Upper lobe of right lung (tissue), 1 donor: ENCODE measurements around the gene DEFB132. TPM values are rescaled to one million over a fixed set of nuclear protein-coding genes. Genes with fewer than 3 reads are reported as not detected.

ENCODE experiments used
- ATAC-seq: fragments of 200-7000 bp; cut with Tn5 transposase; one replicate; pipeline ENCODE4 v1.9.1; 2020; ENCODE audit warnings: mild to moderate bottlenecking, moderate library complexity
- DNase-seq: peaks from one replicate; pipeline ENCODE4 v3.0.0-alpha.2; 2020
- H3K27ac ChIP-seq: fragments of 200-600 bp; one replicate; pipeline ENCODE4 v1.8.0; 2022
- H3K27me3 ChIP-seq: fragments of 200-600 bp; one replicate; pipeline ENCODE4 v1.8.0; 2022; ENCODE audit warnings: mild to moderate bottlenecking
- H3K36me3 ChIP-seq: fragments of 200-600 bp; one replicate; pipeline ENCODE4 v1.8.0; 2022
- H3K4me1 ChIP-seq: fragments of 200-600 bp; one replicate; pipeline ENCODE4 v1.8.0; 2022
- H3K4me3 ChIP-seq: fragments of 200-600 bp; one replicate; pipeline ENCODE4 v1.8.0; 2022; ENCODE audit warnings: mild to moderate bottlenecking
- H3K9me3 ChIP-seq: fragments of 200-600 bp; one replicate; pipeline ENCODE4 v1.8.0; 2022
- intact Hi-C: fragments of 100-400 bp; cut with DNase I; formaldehyde crosslinking; loops from one replicate; pipeline ENCODE4 v1.11.0; 2022
- total RNA-seq: library from RNA; stranded (reverse); fragmentation: NEBNext Ultra II Directional; extraction: Animal tissue kit (Norgen Biotek cat#: 25700); gene quantifications from one replicate; pipeline ENCODE4 v1.2.1, GENCODE V29; 2021
- TF ChIP-seq, protein P1 (sequence below): fragments of 200-600 bp; IDR thresholded peaks from one replicate; pipeline ENCODE4 v1.8.0; 2022; ENCODE audit warnings: antibody characterized with exemption
- donor health status: DM: no; HTN: yes; CAD: no; lungs with severe emphysema.

Gene DEFB132
- total RNA-seq, 1 donor from 2014 or later: not detected

DNA sequence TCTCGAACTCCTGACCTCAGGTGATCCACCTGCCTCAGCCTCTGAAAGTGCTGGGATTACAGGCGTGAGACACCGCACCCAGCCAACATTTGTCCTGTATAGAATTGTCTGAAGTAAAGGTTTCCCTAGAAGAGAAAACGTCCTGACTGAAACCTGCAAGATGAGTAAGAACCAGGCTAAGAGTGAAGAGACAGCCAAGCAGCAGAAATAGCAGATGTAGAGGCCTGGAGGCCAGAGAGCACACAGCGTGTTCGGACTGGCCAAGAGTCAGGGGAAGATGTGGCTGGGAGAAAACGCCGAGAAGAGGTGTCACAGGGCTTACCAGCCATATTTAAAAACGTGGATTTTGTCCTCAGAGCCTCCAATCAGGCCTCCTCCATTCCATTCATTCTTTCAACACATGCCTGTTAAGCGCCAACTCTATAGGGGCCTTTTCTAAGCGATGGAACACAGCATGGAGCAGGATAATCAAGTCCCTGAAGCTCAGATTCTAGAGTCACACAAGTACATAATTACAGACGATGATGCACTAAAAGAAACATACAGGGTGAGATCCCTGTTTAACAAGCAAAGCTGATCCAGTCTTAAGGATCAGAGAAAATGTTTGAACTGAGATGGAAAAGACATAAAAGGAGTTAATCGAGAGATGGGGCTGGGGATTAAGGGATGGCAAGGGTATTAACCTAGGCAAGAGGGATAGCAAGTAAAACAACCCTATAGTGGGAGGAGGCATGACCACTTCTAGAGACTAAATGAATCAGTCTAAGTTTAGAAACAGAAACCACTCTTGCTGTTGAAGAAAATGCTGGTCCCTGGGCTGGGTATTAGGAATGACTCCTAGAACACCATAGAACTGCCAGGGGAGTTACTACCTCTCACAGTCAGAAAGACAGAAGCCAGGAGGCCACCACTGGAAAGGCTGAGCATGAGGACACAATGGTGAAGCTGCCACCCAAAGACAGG, 44.6 kb downstream of the DEFB132 start:
- Histone ChIP-seq H3K4me1 (peaks cover 24% of the 10 kb centered on the region), H3K36me3 (no peaks in the 10 kb centered on the region), H3K27ac (no peak overlapping the region), H3K9me3 (no peaks in the 10 kb centered on the region), H3K4me3 (no peak overlapping the region), H3K27me3 (no peaks in the 10 kb centered on the region)
- DNase-seq (peak; percentile 17), ATAC-seq (no peak)
- TF ChIP-seq, protein P1, sequence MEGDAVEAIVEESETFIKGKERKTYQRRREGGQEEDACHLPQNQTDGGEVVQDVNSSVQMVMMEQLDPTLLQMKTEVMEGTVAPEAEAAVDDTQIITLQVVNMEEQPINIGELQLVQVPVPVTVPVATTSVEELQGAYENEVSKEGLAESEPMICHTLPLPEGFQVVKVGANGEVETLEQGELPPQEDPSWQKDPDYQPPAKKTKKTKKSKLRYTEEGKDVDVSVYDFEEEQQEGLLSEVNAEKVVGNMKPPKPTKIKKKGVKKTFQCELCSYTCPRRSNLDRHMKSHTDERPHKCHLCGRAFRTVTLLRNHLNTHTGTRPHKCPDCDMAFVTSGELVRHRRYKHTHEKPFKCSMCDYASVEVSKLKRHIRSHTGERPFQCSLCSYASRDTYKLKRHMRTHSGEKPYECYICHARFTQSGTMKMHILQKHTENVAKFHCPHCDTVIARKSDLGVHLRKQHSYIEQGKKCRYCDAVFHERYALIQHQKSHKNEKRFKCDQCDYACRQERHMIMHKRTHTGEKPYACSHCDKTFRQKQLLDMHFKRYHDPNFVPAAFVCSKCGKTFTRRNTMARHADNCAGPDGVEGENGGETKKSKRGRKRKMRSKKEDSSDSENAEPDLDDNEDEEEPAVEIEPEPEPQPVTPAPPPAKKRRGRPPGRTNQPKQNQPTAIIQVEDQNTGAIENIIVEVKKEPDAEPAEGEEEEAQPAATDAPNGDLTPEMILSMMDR: no peak
- intact Hi-C loops: no loop called here

DNA sequence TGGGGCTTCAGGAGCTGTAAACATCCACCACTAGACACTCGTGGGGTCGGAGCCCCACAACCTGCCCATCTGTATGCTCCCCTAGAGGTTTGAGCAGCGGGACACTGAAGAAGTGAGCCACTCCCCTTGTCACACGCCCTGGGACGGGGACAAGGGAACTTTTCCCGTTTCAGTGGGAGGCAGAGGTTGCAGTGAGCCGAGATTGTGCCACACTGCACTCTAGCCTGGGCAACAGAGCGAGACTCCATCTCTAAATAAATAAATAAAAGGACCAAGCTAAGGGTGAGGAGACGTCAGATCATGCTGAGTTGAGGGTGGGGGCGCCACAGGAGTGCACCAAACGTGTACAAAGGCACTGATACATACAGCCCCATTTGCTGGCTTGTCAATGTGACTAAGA, 48.2 kb downstream of the DEFB132 start:
- DNase-seq (no peak), ATAC-seq (no peak)

GRCh38 chr20:308427-309038, 51.0 kb downstream of the DEFB132 start:
- H3K4me3 ChIP-seq: no peak overlapping the region
- TF ChIP-seq, protein P1: no peak
- DNase-seq: no peak
- peaks cover 21% of the 10 kb centered on the region for H3K4me1 ChIP-seq
- no peak for ATAC-seq
- intact Hi-C loops: no loop called here
- no peak overlapping the region for H3K27ac ChIP-seq
- H3K9me3 ChIP-seq: no peaks in the 10 kb centered on the region
- H3K27me3 ChIP-seq: no peaks in the 10 kb centered on the region
- H3K36me3 ChIP-seq: no peaks in the 10 kb centered on the region

More for the DNA sequence above, 48.2 kb downstream of the DEFB132 start:
- H3K4me3 ChIP-seq: no peak overlapping the region
- H3K27ac ChIP-seq: no peak overlapping the region
- H3K4me1 ChIP-seq: peaks cover 24% of the 10 kb centered on the region
- H3K27me3 ChIP-seq: no peaks in the 10 kb centered on the region
- H3K9me3 ChIP-seq: no peaks in the 10 kb centered on the region
- TF ChIP-seq, protein P1: no peak
- intact Hi-C loops: no loop called here
- H3K36me3 ChIP-seq: no peaks in the 10 kb centered on the region

DNA sequence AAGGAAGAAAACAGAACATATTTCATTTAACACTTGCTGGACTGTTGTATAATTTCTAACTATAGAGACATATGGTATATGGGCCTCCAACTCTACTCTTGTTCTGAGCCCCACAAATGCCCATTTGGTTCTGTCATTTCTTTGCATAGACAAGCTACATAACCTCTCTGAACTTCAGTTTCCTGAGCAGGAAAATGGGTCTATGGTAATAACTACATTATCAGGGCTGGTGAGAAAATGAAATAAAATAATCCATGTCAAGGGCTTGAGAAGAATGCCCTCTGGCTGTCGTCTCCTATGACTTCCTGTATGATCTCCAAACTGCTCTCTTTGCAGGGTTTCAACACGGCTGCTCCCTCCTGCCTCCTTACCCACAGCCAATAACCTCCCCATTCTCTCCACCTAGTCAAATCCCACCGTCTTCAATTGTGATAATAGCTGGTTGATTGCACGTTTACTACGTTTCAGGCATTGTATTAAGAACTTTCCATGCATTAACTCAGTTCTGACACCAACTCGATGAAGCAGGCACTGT, 51.8 kb downstream of the DEFB132 start:
- Histone ChIP-seq H3K9me3 (no peaks in the 10 kb centered on the region), H3K27me3 (no peaks in the 10 kb centered on the region), H3K4me1 (peaks cover 21% of the 10 kb centered on the region), H3K27ac (peak overlapping the region; percentile 92), H3K4me3 (peak overlapping the region; percentile 60), H3K36me3 (no peaks in the 10 kb centered on the region)
- DNase-seq (no peak), ATAC-seq (peak; percentile 46)
- TF ChIP-seq, protein P1: no peak
- intact Hi-C loops: no loop called here

GRCh38 chr20:309841-310644, 52.5 kb downstream of the DEFB132 start:
- H3K27ac ChIP-seq: peak overlapping the region; percentile 92
- ATAC-seq: peak; percentile 99
- TF ChIP-seq, protein P1: no peak

More at GRCh38 chr20:309841-310644, 52.5 kb downstream of the DEFB132 start:
- intact Hi-C loops: no loop called here
- Histone ChIP-seq H3K4me1 (peaks cover 21% of the 10 kb centered on the region), H3K9me3 (no peaks in the 10 kb centered on the region), H3K27me3 (no peaks in the 10 kb centered on the region), H3K36me3 (no peaks in the 10 kb centered on the region), H3K4me3 (peak overlapping the region; percentile 60)
- peak; percentile 98 for DNase-seq
